Measurements from ENCODE around the gene SH2D1A.

GRCh38 chrX:124348885-124349453 is 2.6 kb downstream of the SH2D1A start:
- TF ChIP-seq EZH2 (IDR thresholded peaks at IDR 0.05; ENCODE audit: insufficient read depth, poor library complexity, severe bottlenecking) = no peak
- no peak for TF ChIP-seq EZH2phosphoT487 (IDR thresholded peaks at IDR 0.05; ENCODE audit: insufficient read depth, low read depth)

Measured in GM23248 (cell line).